Dermis microvascular lymphatic vessel endothelial cell (primary cell): ENCODE results near the gene VSIG10. TPM values are rescaled to one million over a fixed set of nuclear protein-coding genes. Genes with fewer than 3 reads are reported as not detected.

Experiments used
- DNase-seq, 2 donors: peaks; one replicate each; pipeline versions ENCODE4 v3.0.0 to v3.0.0-alpha.2; 2010; ENCODE audit warnings: low read depth in 2 of 2
- total RNA-seq: library from RNA; depleted of rRNA; stranded (reverse); fragments of >200 nt; gene quantifications from 2 replicates; pipeline ENCODE4 v1.2.1, GENCODE V29; 2014

VSIG10 gene
- total RNA-seq, 1 donor from 2014 or later: 48.5 TPM

DNA sequence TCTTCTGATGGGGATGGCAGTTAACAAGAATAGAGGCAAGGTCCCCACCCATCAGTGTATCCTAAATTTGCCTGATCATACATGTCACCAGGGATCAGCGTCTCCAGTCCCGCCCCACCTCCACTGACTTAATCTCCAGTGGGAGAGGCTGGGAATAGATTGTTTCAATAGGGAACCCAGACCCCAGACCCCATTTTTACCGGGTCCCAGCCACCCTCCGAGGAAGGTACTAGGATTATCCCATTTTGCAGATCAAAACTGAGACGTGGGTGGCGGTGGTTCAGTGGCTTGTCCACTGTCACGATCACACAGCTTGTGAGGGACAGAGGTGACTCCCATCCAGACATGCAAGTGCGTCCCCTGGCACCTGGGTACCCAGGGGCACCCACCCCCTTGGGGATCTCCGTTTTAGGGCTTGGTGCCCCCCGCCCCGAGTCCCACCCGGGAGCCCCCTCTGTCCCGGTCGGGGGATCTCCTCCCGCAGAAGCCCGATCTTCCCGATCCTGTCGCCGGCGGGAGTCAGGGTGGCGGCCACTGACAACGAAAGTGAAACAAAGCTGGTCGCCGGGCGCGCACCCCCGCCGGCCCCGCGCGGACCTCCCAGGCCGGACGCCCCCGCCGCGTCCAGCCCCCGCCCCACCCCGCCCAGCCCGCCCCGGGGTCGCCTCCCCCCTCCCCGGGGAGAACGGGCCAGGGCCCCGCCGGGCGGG, 43.4 kb downstream of the VSIG10 start:
- peak in 1 of 2 donors; percentile 59 for DNase-seq

DNA sequence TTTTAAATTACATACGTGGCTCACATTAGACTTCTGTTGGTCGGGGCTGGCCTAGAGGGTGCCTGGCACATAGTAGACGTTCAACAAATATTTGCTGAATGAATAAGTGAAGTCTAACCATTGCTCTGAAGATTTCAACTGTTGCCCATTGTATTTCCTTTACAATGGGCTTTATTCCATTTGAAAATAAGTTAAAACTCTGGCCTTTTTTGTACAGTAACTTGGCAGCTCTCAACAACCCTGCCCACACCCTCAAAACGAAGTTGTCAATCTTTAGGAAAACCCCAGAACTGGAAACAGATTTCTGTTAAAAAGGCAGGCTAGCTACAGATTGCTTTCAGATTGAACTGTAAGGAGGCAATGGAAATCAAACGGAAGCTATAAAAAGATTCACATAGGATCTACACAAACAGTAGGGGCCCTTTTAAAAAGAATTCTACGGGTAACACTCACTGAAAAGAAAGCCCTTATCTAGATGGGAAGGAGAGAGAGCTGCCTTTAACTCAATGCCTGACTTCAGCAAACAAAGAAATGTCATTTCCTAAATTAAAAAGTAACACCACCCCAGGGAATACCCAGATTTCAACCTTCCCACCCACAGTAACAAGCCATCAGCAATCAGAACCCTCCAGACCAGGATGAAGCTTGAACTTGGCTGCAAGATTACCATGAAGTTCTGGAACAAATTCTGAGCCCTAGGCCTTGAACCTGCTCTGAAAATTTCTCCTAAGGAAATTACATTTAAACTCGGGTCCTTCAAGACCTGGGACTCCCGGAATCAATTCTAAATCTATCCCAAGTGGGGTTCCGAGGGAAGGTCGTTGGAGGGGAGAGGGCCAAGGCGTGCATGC, 44.2 kb downstream of the VSIG10 start:
- peak in 1 of 2 donors; percentile 22 for DNase-seq

DNA sequence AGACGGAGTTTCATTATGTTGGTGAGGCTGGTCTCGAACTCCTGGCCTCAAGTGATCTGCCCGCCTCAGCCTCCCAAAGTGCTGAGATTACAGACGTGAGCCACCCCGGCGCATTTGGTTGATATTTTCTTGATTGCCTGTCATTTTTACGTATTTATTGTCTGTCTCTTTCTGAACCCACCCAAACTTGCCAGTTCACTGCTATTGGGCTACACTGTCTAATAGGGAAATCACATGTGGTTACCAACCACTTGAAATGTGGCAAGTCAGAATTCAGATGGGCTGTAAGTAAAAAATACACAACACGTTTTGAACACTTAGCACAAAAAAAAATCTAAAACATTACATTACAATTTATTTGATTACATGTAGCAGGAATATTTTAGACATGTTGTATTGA, 44.9 kb downstream of the VSIG10 start:
- DNase-seq: no peak

DNA sequence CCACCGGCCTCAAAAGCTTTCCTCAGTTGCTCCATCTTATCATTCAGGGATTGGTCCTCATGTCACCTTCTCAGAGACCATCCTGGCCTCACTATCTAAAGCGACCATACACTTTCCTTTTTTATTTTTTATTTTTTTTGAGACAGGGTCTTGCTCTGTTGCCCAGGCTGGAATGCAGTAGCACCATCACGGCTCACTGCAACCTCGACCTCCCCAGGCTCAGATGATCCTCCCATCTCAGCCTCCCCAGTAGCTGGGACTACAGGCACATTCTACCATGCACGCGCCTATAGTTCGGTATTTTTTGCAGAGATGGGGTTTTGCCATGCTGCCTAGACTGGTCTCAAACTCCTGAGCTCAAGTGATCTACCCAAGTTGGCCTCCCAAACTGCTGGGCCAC, 45.6 kb downstream of the VSIG10 start:
- no peak for DNase-seq

DNA sequence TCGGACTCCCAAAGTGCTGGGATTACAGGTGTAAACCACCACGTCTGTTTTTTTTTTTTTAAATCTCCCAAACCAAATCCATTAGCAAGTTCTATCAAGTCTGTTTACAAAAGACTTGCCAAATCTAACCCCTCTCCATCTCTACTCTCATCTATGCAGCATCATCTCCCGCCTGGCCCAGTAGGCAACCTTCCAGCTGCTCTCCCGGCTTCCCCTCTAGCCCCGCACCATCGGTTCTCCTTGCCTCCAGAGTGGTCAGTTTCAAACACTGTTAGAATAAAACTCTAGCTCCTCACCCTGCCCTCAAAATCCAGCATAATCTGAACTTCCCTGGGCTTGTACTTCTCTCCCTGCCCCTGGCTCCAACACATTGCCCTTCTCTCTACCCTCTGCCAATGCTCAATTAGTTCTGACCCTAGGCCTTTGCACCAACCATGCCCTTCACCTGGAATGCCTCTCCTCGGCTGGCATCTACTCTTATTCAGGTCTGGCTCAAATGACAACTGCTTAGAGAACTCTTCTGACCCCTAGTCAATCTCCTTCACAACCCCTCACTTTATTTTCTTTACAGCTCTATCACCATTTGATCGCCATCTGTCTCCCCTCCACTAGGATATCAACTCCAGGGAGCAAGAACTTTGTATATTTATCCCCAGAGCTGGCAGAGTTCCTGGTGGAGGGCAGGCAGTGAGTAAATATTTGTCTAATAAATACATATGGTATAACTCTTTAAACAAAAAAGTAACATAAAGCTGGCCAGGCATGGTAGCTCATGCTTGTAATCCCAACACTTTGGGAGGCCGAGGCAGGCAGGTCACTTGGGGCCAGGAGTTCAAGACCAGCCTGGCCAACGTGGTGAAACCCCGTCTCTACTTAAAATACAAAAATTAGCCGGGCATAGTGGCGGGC, 47.7 kb downstream of the VSIG10 start:
- DNase-seq: no peak

GRCh38 chr12:118055144-118055557, 48.7 kb downstream of the VSIG10 start:
- DNase-seq: peak; percentile 71 to 94

DNA sequence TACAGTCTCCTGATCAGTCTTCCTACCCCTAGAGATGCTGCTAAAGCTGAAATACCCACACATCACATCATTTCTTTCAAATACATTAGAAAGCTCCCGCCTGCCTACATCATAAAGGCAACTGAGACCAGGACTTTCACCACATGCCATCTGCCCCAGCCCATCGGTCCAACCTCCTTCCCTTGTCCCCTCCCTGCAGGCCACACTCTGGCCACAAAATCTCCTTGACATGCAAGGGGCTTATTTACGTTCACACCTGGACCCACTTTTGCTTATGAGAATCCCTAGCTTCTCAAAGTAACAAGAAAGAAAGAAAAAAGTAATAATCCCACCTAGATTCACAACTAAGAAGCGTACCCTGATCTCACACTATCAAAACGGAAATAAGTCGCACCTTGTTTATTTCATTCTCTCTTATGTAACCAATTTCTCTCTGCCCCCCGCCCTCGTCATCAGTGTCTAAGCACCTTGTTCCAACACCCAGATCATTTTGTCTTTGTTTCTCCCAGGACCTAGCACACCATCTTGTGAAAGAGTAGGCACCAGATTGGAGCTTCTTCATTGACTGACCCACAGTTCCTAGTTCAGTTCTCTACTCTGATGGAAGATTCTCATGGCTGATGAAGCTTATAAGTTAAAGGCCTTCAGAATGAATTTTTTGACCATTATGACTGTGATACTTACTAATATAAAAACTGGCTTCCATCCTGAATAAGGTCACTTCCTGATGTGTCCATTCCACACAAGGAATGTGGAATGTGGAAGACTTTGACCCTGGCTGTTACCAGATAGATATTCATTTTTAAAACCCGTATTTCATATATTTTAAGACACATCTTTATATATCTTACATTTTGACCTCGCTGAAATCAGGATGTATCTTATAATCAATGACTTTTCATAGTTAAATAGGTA, 50.5 kb downstream of the VSIG10 start:
- peak in 1 of 2 donors; percentile 32 for DNase-seq

GRCh38 chr12:118052324-118053070, 51.3 kb downstream of the VSIG10 start:
- DNase-seq: peak; percentile 95 to 96

- DNase-seq: no peak
These were observed 52.6 kb downstream of the VSIG10 start for GRCh38 chr12:118050972-118051910.

DNA sequence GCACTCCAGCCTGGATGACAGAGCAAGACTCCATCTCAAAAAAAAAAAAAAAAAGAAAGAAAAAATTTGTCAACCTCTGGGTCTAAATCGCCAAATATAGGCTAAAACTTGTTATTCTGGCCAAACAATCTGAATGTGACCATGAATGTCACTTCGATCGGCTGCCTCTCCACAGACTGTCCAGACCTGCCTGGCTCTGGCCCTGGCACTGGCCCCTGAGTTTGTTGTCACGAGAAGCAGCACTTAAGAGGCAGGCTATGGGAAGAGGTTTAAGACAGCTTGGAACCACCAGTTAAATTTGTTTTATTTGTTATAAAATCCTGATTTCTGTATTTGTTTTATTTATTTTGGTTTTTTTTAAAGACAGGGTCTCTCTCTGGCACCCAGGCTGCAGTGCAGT, 57.4 kb downstream of the VSIG10 start:
- no peak for DNase-seq

- no peak for DNase-seq
These were observed 59.2 kb downstream of the VSIG10 start for GRCh38 chr12:118044577-118044976.

DNA sequence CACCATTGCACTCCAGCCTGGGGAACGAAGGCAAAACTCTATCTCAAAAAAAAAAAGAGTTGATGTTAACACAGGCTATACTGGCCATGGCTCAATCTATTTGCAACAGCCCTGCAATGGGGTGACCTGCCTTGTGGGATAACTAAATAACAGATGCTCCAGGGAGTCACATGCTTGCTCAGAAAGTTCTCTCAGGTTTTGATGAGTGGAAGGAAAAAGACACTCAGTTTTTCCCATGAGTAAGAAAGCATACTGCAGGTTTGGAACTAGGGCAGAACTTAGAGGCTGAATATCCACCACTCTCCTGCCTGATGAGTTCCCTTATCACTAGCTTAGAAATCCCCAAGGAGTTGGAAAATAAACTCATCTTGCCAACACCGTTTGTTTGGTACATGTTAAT, 59.7 kb downstream of the VSIG10 start:
- no peak for DNase-seq

- no peak for DNase-seq
These were observed 61.7 kb downstream of the VSIG10 start for GRCh38 chr12:118042091-118042490.

- DNase-seq: no peak
These were observed 65.7 kb downstream of the VSIG10 start for GRCh38 chr12:118038137-118038536.

DNA sequence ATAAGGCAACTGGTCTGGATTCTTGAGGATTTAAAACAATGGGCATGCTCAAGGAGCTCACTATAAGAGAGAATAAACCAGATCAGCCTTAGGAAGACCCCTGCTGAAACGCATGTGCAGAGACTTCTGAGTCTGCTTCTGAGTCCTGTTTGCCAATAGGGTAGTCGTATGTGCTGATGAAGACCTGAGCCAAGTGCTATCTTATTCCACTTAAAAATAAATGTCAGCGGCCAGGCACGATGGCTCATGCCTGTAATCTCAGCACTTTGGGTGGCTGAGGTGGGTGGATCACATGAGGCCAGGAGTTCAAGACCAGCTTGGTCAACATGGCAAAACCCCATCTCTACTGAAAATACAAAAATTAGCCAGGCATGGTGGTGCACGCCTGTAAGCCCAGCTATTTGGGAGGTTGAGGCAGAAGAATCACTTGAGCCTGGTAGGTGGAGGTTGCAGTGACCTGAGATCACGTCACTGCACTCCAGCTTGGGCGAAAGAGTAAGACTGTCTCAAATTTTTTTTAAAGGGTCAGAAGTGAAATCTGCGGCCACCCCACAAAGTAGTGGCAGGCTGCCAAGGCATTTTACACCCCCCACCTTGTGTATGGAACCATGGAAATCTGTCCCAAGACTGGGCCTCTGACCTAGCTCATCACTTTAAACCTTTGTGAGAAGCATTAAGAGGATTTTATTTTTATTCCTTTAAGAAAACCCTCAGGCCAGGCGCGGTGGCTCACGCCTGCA, 67.0 kb downstream of the VSIG10 start:
- no peak for DNase-seq

GRCh38 chr12:118035190-118036041, 68.4 kb downstream of the VSIG10 start:
- DNase-seq: peak in 1 of 2 donors; percentile 33
